ENCODE data around the gene TOR1A.
A peak's percentile ranks its signal among the peaks of the same experiment; 100 is the strongest.

TOR1A gene

GRCh38 chr9:129852579-129852978 is 28.6 kb upstream of the TOR1A start:
- Histone ChIP-seq H3K4me2 (ENCODE audit: low read length) (peak overlapping the region; percentile 19), H3K27ac (ENCODE audit: low read depth, low read length) (peak overlapping the region; percentile 8), H3K14ac (ENCODE audit: low read length) (no peak overlapping the region), H3K9me3 (ENCODE audit: insufficient read depth, low read depth, low read length) (peaks cover 2% of the 10 kb centered on the region), H4K12ac (ENCODE audit: low read depth, low read length) (no peak overlapping the region), H2BK12ac (ENCODE audit: low read length) (no peak overlapping the region), H2AK5ac (ENCODE audit: low read length) (no peak overlapping the region), H3K79me1 (ENCODE audit: low read length) (no peaks in the 10 kb centered on the region), H3K36me3 (ENCODE audit: control insufficient read depth in 1 of 2, insufficient read depth in 2 of 2, low read length in 2 of 2) (peaks cover 6 to 14% of the 10 kb centered on the region in 2 experiments), H2BK120ac (ENCODE audit: insufficient read depth, low read length, poor library complexity) (no peak overlapping the region), H3K79me2 (ENCODE audit: control insufficient read depth, insufficient read depth, low read length, poor library complexity) (no peaks in the 10 kb centered on the region), H3K4me3 (ENCODE audit: low read depth, low read length) (no peak overlapping the region), H3K18ac (ENCODE audit: low read length) (no peak overlapping the region), H4K8ac (ENCODE audit: low read depth, low read length) (no peak overlapping the region), H3K27me3 (ENCODE audit: insufficient read depth, low read length) (no peaks in the 10 kb centered on the region), H4K91ac (ENCODE audit: low read depth, low read length) (no peak overlapping the region), H3K9ac (ENCODE audit: low read length) (no peak overlapping the region), H3K23ac (ENCODE audit: low read length) (no peak overlapping the region), H3K4me1 (ENCODE audit: control insufficient read depth in 1 of 2, insufficient read depth in 2 of 2, low read length in 2 of 2) (peaks cover 9 to 14% of the 10 kb centered on the region in 2 experiments), H2AFZ (ENCODE audit: insufficient read depth, low read length, poor library complexity) (no peak overlapping the region), H3K4ac (ENCODE audit: low read depth, low read length) (no peak overlapping the region), H2BK5ac (ENCODE audit: low read depth, low read length, poor library complexity) (no peak overlapping the region)
- peak; percentile 38 to 54 for DNase-seq
- no CpG with 5 or more reads among the region's 5 CpGs for WGBS (ENCODE audit: extremely low coverage, insufficient coverage, insufficient read length)

- no peaks in the 10 kb centered on the region for H3K79me2 ChIP-seq (ENCODE audit: control insufficient read depth, insufficient read depth, low read length, poor library complexity)
- WGBS (ENCODE audit: extremely low coverage, insufficient coverage, insufficient read length): no CpG with 5 or more reads among the region's 5 CpGs
- peaks cover 4 to 10% of the 10 kb centered on the region in 2 experiments for H3K36me3 ChIP-seq (ENCODE audit: control insufficient read depth in 1 of 2, insufficient read depth in 2 of 2, low read length in 2 of 2)
- no peaks in the 10 kb centered on the region for H3K27me3 ChIP-seq (ENCODE audit: insufficient read depth, low read length)
- no peak overlapping the region for H3K4me3 ChIP-seq (ENCODE audit: low read depth, low read length)
- no peak overlapping the region for H2AK5ac ChIP-seq (ENCODE audit: low read length)
- H2BK12ac ChIP-seq (ENCODE audit: low read length): no peak overlapping the region
- H4K12ac ChIP-seq (ENCODE audit: low read depth, low read length): no peak overlapping the region
- H2BK5ac ChIP-seq (ENCODE audit: low read depth, low read length, poor library complexity): no peak overlapping the region
- no peak overlapping the region for H3K27ac ChIP-seq (ENCODE audit: low read depth, low read length)
- H3K4me2 ChIP-seq (ENCODE audit: low read length): no peak overlapping the region
- H3K23ac ChIP-seq (ENCODE audit: low read length): peak overlapping the region; percentile 30
- peaks cover 2% of the 10 kb centered on the region for H3K9me3 ChIP-seq (ENCODE audit: insufficient read depth, low read depth, low read length)
- no peak overlapping the region for H3K18ac ChIP-seq (ENCODE audit: low read length)
- H4K8ac ChIP-seq (ENCODE audit: low read depth, low read length): no peak overlapping the region
- H2BK120ac ChIP-seq (ENCODE audit: insufficient read depth, low read length, poor library complexity): no peak overlapping the region
- H3K14ac ChIP-seq (ENCODE audit: low read length): no peak overlapping the region
- H3K79me1 ChIP-seq (ENCODE audit: low read length): no peaks in the 10 kb centered on the region
- H2AFZ ChIP-seq (ENCODE audit: insufficient read depth, low read length, poor library complexity): no peak overlapping the region
- H3K4ac ChIP-seq (ENCODE audit: low read depth, low read length): no peak overlapping the region
- H3K4me1 ChIP-seq (ENCODE audit: control insufficient read depth in 1 of 2, insufficient read depth in 2 of 2, low read length in 2 of 2): peaks cover 9 to 14% of the 10 kb centered on the region in 2 experiments
- no peak overlapping the region for H3K9ac ChIP-seq (ENCODE audit: low read length)
- no peak for DNase-seq
- H4K91ac ChIP-seq (ENCODE audit: low read depth, low read length): no peak overlapping the region
Measured at GRCh38 chr9:129851821-129852220, 27.9 kb upstream of the TOR1A start.

- WGBS (ENCODE audit: extremely low coverage, insufficient coverage, insufficient read length): no CpG with 5 or more reads among the region's 6 CpGs
- Histone ChIP-seq H3K4me1 (ENCODE audit: control insufficient read depth in 1 of 2, insufficient read depth in 2 of 2, low read length in 2 of 2) (peaks cover 9 to 14% of the 10 kb centered on the region in 2 experiments), H2BK120ac (ENCODE audit: insufficient read depth, low read length, poor library complexity) (no peak overlapping the region), H3K4me3 (ENCODE audit: low read depth, low read length) (no peak overlapping the region), H3K23ac (ENCODE audit: low read length) (no peak overlapping the region), H2BK5ac (ENCODE audit: low read depth, low read length, poor library complexity) (no peak overlapping the region), H2AFZ (ENCODE audit: insufficient read depth, low read length, poor library complexity) (no peak overlapping the region), H3K36me3 (ENCODE audit: control insufficient read depth in 1 of 2, insufficient read depth in 2 of 2, low read length in 2 of 2) (peaks cover 4 to 8% of the 10 kb centered on the region in 2 experiments), H3K4me2 (ENCODE audit: low read length) (no peak overlapping the region), H2BK12ac (ENCODE audit: low read length) (no peak overlapping the region), H3K79me2 (ENCODE audit: control insufficient read depth, insufficient read depth, low read length, poor library complexity) (no peaks in the 10 kb centered on the region), H3K4ac (ENCODE audit: low read depth, low read length) (no peak overlapping the region), H4K91ac (ENCODE audit: low read depth, low read length) (no peak overlapping the region), H4K12ac (ENCODE audit: low read depth, low read length) (no peak overlapping the region), H3K14ac (ENCODE audit: low read length) (no peak overlapping the region), H3K79me1 (ENCODE audit: low read length) (no peaks in the 10 kb centered on the region), H3K9me3 (ENCODE audit: insufficient read depth, low read depth, low read length) (peaks cover 2% of the 10 kb centered on the region), H3K27me3 (ENCODE audit: insufficient read depth, low read length) (no peaks in the 10 kb centered on the region), H2AK5ac (ENCODE audit: low read length) (no peak overlapping the region), H4K8ac (ENCODE audit: low read depth, low read length) (no peak overlapping the region), H3K18ac (ENCODE audit: low read length) (no peak overlapping the region), H3K9ac (ENCODE audit: low read length) (no peak overlapping the region), H3K27ac (ENCODE audit: low read depth, low read length) (no peak overlapping the region)
- no peak for DNase-seq
Measured at GRCh38 chr9:129850821-129851550, 27.1 kb upstream of the TOR1A start.

- no peak overlapping the region for H3K4me3 ChIP-seq (ENCODE audit: low read depth, low read length)
- H2AK5ac ChIP-seq (ENCODE audit: low read length): no peak overlapping the region
- no peak for DNase-seq
- no peak overlapping the region for H3K4ac ChIP-seq (ENCODE audit: low read depth, low read length)
- H3K23ac ChIP-seq (ENCODE audit: low read length): no peak overlapping the region
- no peak overlapping the region for H2BK5ac ChIP-seq (ENCODE audit: low read depth, low read length, poor library complexity)
- H4K12ac ChIP-seq (ENCODE audit: low read depth, low read length): no peak overlapping the region
- H3K79me1 ChIP-seq (ENCODE audit: low read length): no peaks in the 10 kb centered on the region
- H3K79me2 ChIP-seq (ENCODE audit: control insufficient read depth, insufficient read depth, low read length, poor library complexity): no peaks in the 10 kb centered on the region
- H3K9ac ChIP-seq (ENCODE audit: low read length): no peak overlapping the region
- WGBS (ENCODE audit: extremely low coverage, insufficient coverage, insufficient read length): no CpG with 5 or more reads among the region's 6 CpGs
- H3K14ac ChIP-seq (ENCODE audit: low read length): no peak overlapping the region
- H2BK120ac ChIP-seq (ENCODE audit: insufficient read depth, low read length, poor library complexity): no peak overlapping the region
- peaks cover 2% of the 10 kb centered on the region for H3K9me3 ChIP-seq (ENCODE audit: insufficient read depth, low read depth, low read length)
- peaks cover 3 to 8% of the 10 kb centered on the region in 2 experiments for H3K36me3 ChIP-seq (ENCODE audit: control insufficient read depth in 1 of 2, insufficient read depth in 2 of 2, low read length in 2 of 2)
- no peak overlapping the region for H4K8ac ChIP-seq (ENCODE audit: low read depth, low read length)
- H2BK12ac ChIP-seq (ENCODE audit: low read length): no peak overlapping the region
- no peak overlapping the region for H3K4me2 ChIP-seq (ENCODE audit: low read length)
- H3K4me1 ChIP-seq (ENCODE audit: control insufficient read depth in 1 of 2, insufficient read depth in 2 of 2, low read length in 2 of 2): peaks cover 9 to 14% of the 10 kb centered on the region in 2 experiments
- H4K91ac ChIP-seq (ENCODE audit: low read depth, low read length): no peak overlapping the region
- no peak overlapping the region for H3K18ac ChIP-seq (ENCODE audit: low read length)
- H3K27ac ChIP-seq (ENCODE audit: low read depth, low read length): no peak overlapping the region
- H3K27me3 ChIP-seq (ENCODE audit: insufficient read depth, low read length): no peaks in the 10 kb centered on the region
- H2AFZ ChIP-seq (ENCODE audit: insufficient read depth, low read length, poor library complexity): no peak overlapping the region
Measured at GRCh38 chr9:129849901-129850300, 26.0 kb upstream of the TOR1A start.
